Measurements from ENCODE around the gene CCDC9.
A peak's percentile ranks its signal among the peaks of the same experiment; 100 is the strongest.

Gene CCDC9

DNA sequence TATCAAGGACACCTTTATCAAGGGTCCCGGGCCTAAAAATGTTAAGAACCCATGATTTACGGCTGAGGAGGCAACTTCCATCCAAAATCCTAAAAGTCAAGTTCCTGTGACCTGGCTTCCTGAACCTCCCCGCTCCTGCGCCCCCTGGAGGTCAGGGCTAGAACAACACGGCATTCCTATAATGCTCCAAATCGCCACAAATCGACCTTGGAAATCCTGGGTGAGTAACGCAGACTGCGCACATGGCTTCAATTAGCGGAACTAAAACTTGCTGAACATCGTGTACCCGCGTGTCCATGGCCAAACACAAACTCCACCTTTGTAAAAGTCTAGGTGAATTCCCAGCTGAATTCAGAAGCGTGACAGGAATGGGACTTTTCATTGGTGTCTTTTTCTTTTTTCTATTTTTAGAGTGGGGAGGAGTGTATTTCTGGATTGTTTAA lies 49.0 kb downstream of the CCDC9 start:
- no peak overlapping the region for H3K4me3 ChIP-seq (replicated peaks in 1 of 2; ENCODE audit: low read depth in 2 of 2, low read length in 2 of 2)
- DNase-seq (ENCODE audit: low read depth in 2 of 2), result peak; percentile 79 to 96
- TF ChIP-seq, protein P1, sequence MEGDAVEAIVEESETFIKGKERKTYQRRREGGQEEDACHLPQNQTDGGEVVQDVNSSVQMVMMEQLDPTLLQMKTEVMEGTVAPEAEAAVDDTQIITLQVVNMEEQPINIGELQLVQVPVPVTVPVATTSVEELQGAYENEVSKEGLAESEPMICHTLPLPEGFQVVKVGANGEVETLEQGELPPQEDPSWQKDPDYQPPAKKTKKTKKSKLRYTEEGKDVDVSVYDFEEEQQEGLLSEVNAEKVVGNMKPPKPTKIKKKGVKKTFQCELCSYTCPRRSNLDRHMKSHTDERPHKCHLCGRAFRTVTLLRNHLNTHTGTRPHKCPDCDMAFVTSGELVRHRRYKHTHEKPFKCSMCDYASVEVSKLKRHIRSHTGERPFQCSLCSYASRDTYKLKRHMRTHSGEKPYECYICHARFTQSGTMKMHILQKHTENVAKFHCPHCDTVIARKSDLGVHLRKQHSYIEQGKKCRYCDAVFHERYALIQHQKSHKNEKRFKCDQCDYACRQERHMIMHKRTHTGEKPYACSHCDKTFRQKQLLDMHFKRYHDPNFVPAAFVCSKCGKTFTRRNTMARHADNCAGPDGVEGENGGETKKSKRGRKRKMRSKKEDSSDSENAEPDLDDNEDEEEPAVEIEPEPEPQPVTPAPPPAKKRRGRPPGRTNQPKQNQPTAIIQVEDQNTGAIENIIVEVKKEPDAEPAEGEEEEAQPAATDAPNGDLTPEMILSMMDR (IDR thresholded peaks at IDR 0.05; ENCODE audit: low read depth, low read length), result peak; percentile 98

DNA sequence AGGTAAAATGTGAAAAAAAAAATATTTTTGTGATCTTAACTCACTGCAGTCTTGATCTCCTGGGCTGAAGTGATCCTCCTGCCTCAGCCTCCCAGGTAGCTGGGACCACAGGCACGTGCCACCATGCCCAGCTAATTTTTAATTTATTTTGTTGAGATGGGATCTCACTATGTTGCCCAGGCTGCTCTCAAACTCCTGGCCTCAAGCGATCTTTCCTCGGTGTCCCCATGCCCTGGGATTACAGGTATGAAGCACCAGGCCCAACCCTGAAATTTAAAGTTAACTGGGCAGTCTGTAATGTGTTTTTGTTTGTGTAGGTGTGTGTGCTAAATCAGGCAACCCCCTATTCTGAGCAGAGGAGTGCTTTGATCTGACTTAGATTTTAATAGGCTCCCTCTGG lies 50.0 kb downstream of the CCDC9 start:
- no peak overlapping the region for H3K4me3 ChIP-seq (replicated peaks in 1 of 2; ENCODE audit: low read depth in 2 of 2, low read length in 2 of 2)
- DNase-seq (ENCODE audit: low read depth in 2 of 2), result no peak
- TF ChIP-seq, protein P1 (IDR thresholded peaks at IDR 0.05; ENCODE audit: low read depth, low read length), result no peak

DNA sequence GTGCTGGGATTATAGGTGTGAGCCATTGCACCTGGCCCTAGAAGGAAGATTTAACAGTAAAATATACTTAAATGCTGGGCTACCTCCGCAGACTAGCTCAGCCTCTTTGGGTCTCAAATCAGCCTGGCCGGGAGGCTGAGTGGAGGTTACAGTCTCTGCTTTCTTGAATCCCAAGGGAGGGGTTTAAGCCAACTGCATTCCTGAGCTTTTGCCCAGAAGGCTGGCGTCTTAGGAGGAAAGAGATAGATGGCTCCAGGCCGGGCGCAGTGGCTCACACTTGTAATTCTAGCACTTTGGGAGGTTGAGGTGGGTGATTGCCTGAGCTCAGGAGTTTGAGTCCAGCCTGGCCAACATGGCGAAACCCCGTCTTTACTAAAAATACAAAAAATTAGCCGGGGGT lies 52.7 kb downstream of the CCDC9 start:
- no peak overlapping the region for H3K4me3 ChIP-seq (replicated peaks in 1 of 2; ENCODE audit: low read depth in 2 of 2, low read length in 2 of 2)
- DNase-seq (ENCODE audit: low read depth in 2 of 2), result peak; percentile 56 to 69
- TF ChIP-seq, protein P1 (IDR thresholded peaks at IDR 0.05; ENCODE audit: low read depth, low read length), result no peak

DNA sequence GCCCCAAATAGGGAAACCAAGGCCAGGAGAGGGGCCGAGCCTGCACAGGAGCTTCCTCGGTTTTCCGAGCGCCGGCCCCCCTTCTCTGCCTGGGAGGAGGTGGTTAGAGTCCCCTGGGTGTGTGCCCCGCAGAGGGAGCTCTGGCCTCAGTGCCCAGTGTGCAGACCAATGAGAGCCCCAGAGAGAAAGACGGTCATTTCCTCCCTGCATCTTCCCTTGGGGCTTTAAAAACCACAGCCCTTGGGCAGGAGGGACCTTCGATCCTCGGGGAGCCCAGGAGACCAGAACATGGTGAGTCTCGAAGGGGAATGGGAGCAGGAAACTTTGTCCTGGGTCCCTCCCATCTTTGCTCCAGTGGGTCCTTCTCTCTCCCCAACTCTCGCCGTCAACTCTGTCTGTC lies 53.3 kb downstream of the CCDC9 start, which contains the start of gene C5AR1:
C5AR1 (plus strand) TSS at position 254 of the 400 bp plus-strand sequence; CDS start at position 289, 35 bp downstream.
- no peak within 1 kb of the TSS for H3K4me3 ChIP-seq (replicated peaks in 1 of 2; ENCODE audit: low read depth in 2 of 2, low read length in 2 of 2)
- peak in 1 of 2 donors; percentile 43 for DNase-seq (ENCODE audit: low read depth in 2 of 2)
- TF ChIP-seq, protein P1 (IDR thresholded peaks at IDR 0.05; ENCODE audit: low read depth, low read length), result no peak

DNA sequence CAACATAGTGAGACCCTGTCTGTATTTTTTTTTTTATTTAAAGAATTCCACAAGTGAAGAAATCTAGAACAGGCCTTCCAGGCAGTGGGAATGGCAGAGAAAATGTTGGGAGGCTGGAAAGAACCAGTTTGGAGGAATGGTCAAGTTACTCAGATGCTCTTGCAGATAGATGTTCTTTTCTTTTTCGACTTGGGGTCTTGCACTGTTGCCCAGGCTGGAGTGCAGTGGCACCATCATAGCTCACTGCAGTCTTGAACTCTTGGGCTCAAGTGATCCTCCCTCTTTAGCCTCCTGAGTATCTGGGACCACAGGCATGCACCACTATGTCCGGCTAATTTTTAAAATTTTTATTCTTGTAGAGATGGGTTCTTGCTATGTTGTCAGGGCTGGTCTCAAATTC lies 54.0 kb downstream of the CCDC9 start:
- DNase-seq (ENCODE audit: low read depth in 2 of 2), result no peak
- TF ChIP-seq, protein P1 (IDR thresholded peaks at IDR 0.05; ENCODE audit: low read depth, low read length), result no peak
- H3K4me3 ChIP-seq (replicated peaks in 1 of 2; ENCODE audit: low read depth in 2 of 2, low read length in 2 of 2), result no peak overlapping the region

DNA sequence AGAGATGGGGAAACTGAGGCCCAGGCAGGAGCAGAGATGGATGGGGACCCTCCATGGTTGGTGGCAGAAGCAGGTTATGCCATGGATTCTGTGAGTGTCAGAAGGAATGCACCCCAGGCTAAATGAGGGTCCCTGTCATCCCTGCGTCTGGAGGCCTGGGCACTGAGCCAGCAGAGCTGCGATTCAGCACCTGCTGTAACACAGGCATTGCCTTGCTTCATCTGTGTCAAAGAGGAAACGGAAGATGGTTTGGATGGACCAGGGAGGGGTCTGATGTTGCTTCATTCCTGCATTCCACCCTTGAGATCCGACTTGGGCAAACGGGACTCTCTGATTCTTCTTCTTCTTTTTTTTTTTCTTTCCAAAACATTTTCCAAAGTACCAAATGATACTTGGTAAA lies 54.5 kb downstream of the CCDC9 start:
- H3K4me3 ChIP-seq (replicated peaks in 1 of 2; ENCODE audit: low read depth in 2 of 2, low read length in 2 of 2), result no peak overlapping the region
- DNase-seq (ENCODE audit: low read depth in 2 of 2), result peak in 1 of 2 donors; percentile 73
- TF ChIP-seq, protein P1 (IDR thresholded peaks at IDR 0.05; ENCODE audit: low read depth, low read length), result no peak

DNA sequence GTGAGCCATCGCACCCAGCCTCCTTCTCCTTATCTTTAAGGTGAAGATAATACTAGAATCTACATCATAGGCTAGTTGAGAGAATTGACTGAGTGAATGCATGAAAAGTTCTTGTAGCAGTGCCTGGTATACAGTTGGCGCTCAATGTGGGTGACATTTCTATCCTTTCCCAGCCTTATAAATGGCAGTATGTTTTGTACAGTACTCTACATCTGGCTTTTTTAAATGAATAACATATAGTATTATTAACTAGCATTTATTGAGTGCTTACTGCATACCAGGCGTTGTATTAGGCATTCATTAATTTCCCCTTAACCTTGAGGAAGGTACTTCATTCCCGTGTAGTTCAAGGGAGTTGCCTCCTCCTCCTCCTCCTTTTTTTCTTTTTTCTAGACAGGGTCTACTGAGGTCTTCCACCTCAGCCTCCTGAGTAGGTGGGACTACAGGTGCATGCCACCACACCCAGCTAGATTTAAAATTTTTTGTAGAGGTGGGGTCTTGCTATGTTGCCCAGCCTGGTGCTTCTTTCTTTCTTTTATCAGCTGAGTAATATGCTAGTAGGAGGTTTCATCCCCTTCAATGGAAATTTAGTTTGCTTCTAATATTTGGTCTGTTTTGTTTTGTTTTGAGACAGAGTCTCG lies 56.2 kb downstream of the CCDC9 start:
- no peak overlapping the region for H3K4me3 ChIP-seq (replicated peaks in 1 of 2; ENCODE audit: low read depth in 2 of 2, low read length in 2 of 2)
- no peak for DNase-seq (ENCODE audit: low read depth in 2 of 2)
- TF ChIP-seq, protein P1 (IDR thresholded peaks at IDR 0.05; ENCODE audit: low read depth, low read length), result no peak

All from cardiac fibroblast (primary cell).